Prostate gland (tissue), 2 donors: ENCODE measurements around the gene ELMO1. TPM values are rescaled to one million over a fixed set of nuclear protein-coding genes. Genes with fewer than 3 reads are reported as not detected.

Experiments used
- DNase-seq: peaks from one replicate; pipeline ENCODE4 v3.0.0-alpha.2; 2019; ENCODE audit warnings: low spot score
- H3K27ac ChIP-seq, 2 donors: fragments of 200-600 bp; sonication (generic); 2 replicates each; pipeline ENCODE4 v1.5.1; 2017 to 2019
- H3K27me3 ChIP-seq: fragments of 200-600 bp; sonication (generic); replicated peaks from 2 replicates; pipeline ENCODE4 v1.5.1; 2019; ENCODE audit not compliant: insufficient read depth
- H3K36me3 ChIP-seq, 2 donors: fragments of 200-600 bp; sonication (generic); 1 replicate in 1 of 2; 2 replicates in 1 of 2; pipeline versions ENCODE4 v1.5.1 to v1.8.1; 2017 to 2019
- H3K4me1 ChIP-seq: fragments of 200-600 bp; sonication (generic); replicated peaks from 2 replicates; pipeline ENCODE4 v1.5.1; 2019
- H3K4me3 ChIP-seq, 2 donors: fragments of 200-600 bp; sonication (generic); 2 replicates each; pipeline ENCODE4 v1.5.1; 2017 to 2019
- H3K9me3 ChIP-seq: fragments of 200-600 bp; sonication (generic); 2 replicates; pipeline ENCODE4 v1.5.1; 2017
- POLR2A ChIP-seq: fragments of 450-650 bp; IDR thresholded peaks from one replicate; pipeline ENCODE4 v1.6.1; 2016; ENCODE audit warnings: antibody characterized with exemption, mild to moderate bottlenecking
- POLR2AphosphoS5 ChIP-seq: sonication (generic); formaldehyde crosslinking; IDR thresholded peaks from one replicate; pipeline ENCODE4 v1.6.1; 2017; ENCODE audit warnings: antibody characterized with exemption
- WGBS: methylation state at CpG from one replicate; pipeline ENCODE4 v1.1.5; 2018; 5-methylcytosine and 5-hydroxymethylcytosine counted together
- intact Hi-C: fragments of 100-400 bp; cut with DNase I; formaldehyde crosslinking; loops from one replicate; pipeline ENCODE4 v1.14.2; 2022
- total RNA-seq, 2 donors: library from RNA; depleted of rRNA; stranded (reverse); fragments of >200 nt; gene quantifications; one replicate each; pipeline ENCODE4 v1.1.0, GENCODE V29; 2016
- TF ChIP-seq, protein P1 (sequence below), 4 experiments: fragments of 200-600 bp in 2 of 4; fragments of 450-650 bp in 2 of 4; sonication (generic) in 2 of 4; IDR thresholded peaks; 1 replicate in 3 of 4; 2 replicates in 1 of 4; pipeline ENCODE4 v1.5.1; 2016 to 2019; ENCODE audit warnings: antibody characterized with exemption in 4 of 4, mild to moderate bottlenecking in 2 of 4, moderate library complexity in 2 of 4

The ELMO1 gene
- total RNA-seq, 2 donors from 2014 or later, result 6.7 to 19.3 TPM

DNA sequence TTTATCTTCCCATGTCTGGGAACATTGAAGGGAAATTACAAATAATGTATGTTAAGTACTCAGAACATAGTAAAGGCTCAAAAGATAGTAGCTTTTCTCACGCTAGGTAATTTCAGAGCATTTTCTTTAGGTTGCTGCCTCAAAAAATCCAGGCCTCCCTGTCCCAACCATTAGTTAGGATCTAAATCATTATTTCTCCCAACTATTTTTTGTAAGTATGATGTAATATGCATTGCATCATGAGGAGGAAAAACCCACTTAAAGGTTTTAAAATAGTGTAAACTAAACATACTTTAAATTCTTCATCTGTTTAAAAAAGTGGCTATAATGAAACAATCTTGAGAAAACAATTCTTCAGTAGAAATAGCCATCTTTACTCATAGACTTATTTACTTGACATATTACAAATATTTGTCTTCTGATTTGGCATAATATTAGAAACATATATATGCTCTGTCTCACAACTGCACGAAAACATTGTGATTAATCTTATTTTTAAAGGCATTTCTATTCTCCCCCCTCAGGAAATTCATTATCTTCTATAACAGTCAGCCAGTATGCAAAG lies 329.3 kb downstream of the ELMO1 start:
- intact Hi-C loops, result no loop called here
- Histone ChIP-seq H3K9me3 (no peaks in the 10 kb centered on the region), H3K27me3 (no peaks in the 10 kb centered on the region), H3K4me3 (no peak overlapping the region), H3K27ac (no peak overlapping the region), H3K36me3 (no peaks in the 10 kb centered on the region), H3K4me1 (no peaks in the 10 kb centered on the region)
- no peak for DNase-seq
- TF ChIP-seq, protein P1, sequence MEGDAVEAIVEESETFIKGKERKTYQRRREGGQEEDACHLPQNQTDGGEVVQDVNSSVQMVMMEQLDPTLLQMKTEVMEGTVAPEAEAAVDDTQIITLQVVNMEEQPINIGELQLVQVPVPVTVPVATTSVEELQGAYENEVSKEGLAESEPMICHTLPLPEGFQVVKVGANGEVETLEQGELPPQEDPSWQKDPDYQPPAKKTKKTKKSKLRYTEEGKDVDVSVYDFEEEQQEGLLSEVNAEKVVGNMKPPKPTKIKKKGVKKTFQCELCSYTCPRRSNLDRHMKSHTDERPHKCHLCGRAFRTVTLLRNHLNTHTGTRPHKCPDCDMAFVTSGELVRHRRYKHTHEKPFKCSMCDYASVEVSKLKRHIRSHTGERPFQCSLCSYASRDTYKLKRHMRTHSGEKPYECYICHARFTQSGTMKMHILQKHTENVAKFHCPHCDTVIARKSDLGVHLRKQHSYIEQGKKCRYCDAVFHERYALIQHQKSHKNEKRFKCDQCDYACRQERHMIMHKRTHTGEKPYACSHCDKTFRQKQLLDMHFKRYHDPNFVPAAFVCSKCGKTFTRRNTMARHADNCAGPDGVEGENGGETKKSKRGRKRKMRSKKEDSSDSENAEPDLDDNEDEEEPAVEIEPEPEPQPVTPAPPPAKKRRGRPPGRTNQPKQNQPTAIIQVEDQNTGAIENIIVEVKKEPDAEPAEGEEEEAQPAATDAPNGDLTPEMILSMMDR (IDR thresholded peaks at IDR 0.05), result no peak
- TF ChIP-seq POLR2AphosphoS5, result no peak
- TF ChIP-seq POLR2A, result no peak
- 86% methylated on average over 2 of the region's 2 CpGs for WGBS

DNA sequence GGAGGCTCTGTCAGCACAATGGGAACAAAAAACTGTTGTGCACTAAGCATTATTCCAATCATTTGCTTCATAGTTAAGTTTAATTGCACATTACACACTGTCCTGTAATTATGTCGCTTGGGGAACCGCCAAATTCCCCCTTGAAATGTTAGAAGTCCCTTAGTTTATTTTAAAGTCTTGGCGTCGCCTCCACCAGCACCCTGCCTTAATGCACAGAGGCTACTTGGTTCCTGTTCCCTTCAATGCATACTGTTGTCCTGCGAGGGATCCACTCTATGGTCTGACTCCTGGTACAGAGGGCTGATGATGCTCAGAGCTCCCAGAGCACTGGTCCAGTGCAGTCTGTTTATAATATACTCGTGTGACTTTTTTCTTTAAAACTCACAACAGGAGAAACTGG lies 330.7 kb downstream of the ELMO1 start:
- Histone ChIP-seq H3K4me1 (no peaks in the 10 kb centered on the region), H3K27ac (no peak overlapping the region), H3K9me3 (no peaks in the 10 kb centered on the region), H3K36me3 (no peaks in the 10 kb centered on the region), H3K4me3 (no peak overlapping the region), H3K27me3 (no peaks in the 10 kb centered on the region)
- intact Hi-C loops, result no loop called here
- TF ChIP-seq, protein P1 (IDR thresholded peaks at IDR 0.05), result no peak
- TF ChIP-seq POLR2A (no peak), POLR2AphosphoS5 (no peak)
- WGBS, result 55% methylated on average over 6 of the region's 6 CpGs
- DNase-seq, result no peak

DNA sequence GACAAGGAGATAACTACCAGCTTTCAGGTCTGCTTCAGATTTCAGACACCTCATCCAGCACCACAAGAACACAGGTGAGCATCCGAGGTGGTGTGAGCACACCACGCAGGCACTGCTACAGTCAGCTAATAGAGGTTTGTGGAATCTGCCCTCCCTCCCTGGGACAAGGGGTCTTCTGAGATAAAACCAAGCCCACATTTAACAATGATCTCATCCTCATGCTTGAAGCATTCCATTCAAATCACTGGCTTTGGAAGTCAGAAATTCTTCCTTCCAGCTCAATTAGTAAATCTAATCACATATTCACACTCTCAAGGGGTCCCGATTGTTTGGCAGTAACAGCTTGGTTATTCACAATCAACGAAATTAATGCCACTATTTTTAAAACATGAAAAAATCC lies 331.4 kb downstream of the ELMO1 start:
- H3K27me3 ChIP-seq, result no peaks in the 10 kb centered on the region
- H3K4me1 ChIP-seq, result no peaks in the 10 kb centered on the region
- TF ChIP-seq POLR2AphosphoS5 (no peak), POLR2A (no peak)
- TF ChIP-seq, protein P1 (IDR thresholded peaks at IDR 0.05), result no peak
- intact Hi-C loops, result no loop called here
- 63% methylated on average over 4 of the region's 4 CpGs for WGBS
- H3K4me3 ChIP-seq, result no peak overlapping the region
- DNase-seq, result no peak
- no peaks in the 10 kb centered on the region for H3K9me3 ChIP-seq
- H3K36me3 ChIP-seq, result no peaks in the 10 kb centered on the region
- H3K27ac ChIP-seq, result no peak overlapping the region

DNA sequence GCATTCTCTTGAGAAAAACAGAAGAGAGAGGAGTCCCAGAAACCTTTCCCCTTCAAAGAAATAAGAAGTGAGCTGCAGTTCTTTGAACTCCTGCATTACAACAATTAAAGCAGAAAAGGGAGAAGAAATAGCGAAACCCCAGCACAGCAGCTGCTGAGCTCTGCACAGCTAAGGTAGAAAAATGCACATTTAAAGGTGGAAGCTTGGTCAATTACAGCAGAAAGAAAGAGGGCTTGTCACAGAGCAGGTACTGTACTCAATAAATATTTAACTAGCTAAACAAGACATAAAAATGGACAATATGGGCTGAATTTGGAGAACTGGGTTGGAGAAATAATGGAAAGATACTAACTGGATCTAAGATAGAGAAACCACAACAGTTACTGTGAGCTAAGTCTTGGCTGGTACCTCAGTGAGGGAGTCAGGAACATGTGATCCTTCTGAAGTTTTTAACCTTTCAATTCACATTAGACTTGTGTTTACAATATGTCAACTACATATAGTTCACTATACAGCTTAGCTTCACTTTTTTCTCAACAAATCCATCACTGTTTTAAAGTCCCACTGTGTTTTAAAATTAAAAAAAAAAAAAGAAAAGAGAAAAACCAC lies 332.5 kb downstream of the ELMO1 start:
- Histone ChIP-seq H3K27me3 (no peaks in the 10 kb centered on the region), H3K36me3 (no peaks in the 10 kb centered on the region), H3K9me3 (no peaks in the 10 kb centered on the region), H3K27ac (no peak overlapping the region), H3K4me3 (no peak overlapping the region), H3K4me1 (no peaks in the 10 kb centered on the region)
- 64% methylated on average over 1 of the region's 1 CpG for WGBS
- intact Hi-C loops, result no loop called here
- DNase-seq, result no peak
- TF ChIP-seq POLR2AphosphoS5 (no peak), POLR2A (no peak)
- TF ChIP-seq, protein P1 (IDR thresholded peaks at IDR 0.05), result no peak
